GM13976 (cell line): Measurements from ENCODE around the gene CFAP97D1.

Experiments
- DNase-seq: peaks from one replicate; pipeline ENCODE4 v3.0.0; 2012; ENCODE audit warnings: low spot score
- CTCF ChIP-seq: IDR thresholded peaks from 2 replicates; pipeline ENCODE4 v1.5.1; 2012; ENCODE audit warnings: borderline replicate concordance, mild to moderate bottlenecking; ENCODE audit not compliant: insufficient read depth; ENCODE audit errors: extremely low read depth, missing control alignments, control extremely low read depth
- in situ Hi-C: fragments of 300-500 bp; cut with MboI; formaldehyde crosslinking; loops from one replicate; pipeline ENCODE4 v1.12.0; 2022; ENCODE audit warnings: low sequenced_read_pairs, mixed read lengths, inconsistent platforms; ENCODE audit not compliant: unreplicated experiment

CFAP97D1 gene

GRCh38 chr17:43756201-43756600, 24.0 kb upstream of the CFAP97D1 start:
- DNase-seq: peak; percentile 4
- in situ Hi-C loops: no loop called here
- no peak for TF ChIP-seq CTCF

DNA sequence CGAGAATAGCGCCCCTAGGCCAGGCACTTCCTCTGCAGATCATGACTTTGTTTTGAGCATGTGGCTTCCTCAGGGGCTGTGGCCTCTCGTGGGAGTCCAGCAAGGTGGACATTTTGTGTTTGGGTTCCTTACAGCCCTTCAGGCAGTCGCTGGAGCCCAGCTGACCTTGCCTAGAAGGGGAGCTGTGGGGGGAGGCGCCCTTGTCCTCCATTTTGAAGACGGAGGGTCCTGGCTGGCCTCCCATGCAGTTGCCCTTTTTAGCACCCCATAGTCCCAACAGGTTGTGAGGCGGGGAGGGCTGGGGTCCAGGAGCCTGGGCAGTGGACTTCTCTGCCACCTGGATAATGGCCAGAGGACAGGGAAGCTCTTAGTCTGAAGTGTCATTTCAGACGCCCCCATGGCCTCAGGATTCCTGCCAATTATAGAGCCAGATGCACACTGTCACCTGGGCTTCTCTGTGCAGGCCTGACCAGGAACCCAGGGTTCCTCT, 23.0 kb upstream of the CFAP97D1 start:
- in situ Hi-C loops: no loop called here
- TF ChIP-seq CTCF: no peak
- no peak for DNase-seq

GRCh38 chr17:43758086-43758485, 22.1 kb upstream of the CFAP97D1 start:
- DNase-seq: no peak
- no peak for TF ChIP-seq CTCF
- in situ Hi-C loops: no loop called here

- no peak for TF ChIP-seq CTCF
- in situ Hi-C loops: no loop called here
- no peak for DNase-seq
These were observed 21.6 kb upstream of the CFAP97D1 start, which contains the start of gene SOST for GRCh38 chr17:43758497-43759174. Gene SOST, minus strand, starts transcription at chr17:43758791. Its CDS starts 50 bp downstream, at chr17:43758741.

DNA sequence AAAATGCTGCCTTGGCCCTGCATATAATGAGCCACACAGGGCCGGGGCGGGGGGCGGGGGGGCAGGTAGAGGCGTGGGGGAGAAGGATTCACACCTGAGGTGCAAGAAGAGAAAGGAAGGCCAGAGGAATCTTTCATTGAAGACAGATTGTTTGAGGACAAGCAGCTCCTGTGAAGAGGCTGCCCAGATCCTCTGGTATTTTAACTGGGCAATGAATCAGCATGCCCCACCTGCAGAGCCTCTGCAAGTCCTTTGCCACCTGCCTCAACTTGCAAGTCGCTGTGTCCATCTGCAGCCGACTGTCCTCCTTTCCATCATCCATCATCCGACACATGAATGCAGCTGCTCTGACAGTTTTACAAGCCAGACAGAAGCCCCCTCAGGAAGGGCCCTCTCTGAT, 20.4 kb upstream of the CFAP97D1 start:
- DNase-seq: no peak
- TF ChIP-seq CTCF: no peak
- in situ Hi-C loops: no loop called here

- DNase-seq: peak; percentile 90
- peak; percentile 99 for TF ChIP-seq CTCF
- in situ Hi-C loops: no loop called here
These were observed 19.9 kb upstream of the CFAP97D1 start for GRCh38 chr17:43760254-43760852.
